ENCODE data around the gene PFKM. TPM values are rescaled to one million over a fixed set of nuclear protein-coding genes. Genes with fewer than 3 reads are reported as not detected.
"Not testable (repeated sequence)": the region's sequence is repeated elsewhere in the genome, so short reads cannot be mapped to it uniquely, and the experiment has no call there.

PFKM gene
- total RNA-seq, 1 experiment from 2014 or later, result 92.4 TPM

- Histone ChIP-seq H4K20me1 (ENCODE audit: control insufficient read depth, insufficient read depth, insufficient read length) (no peaks in the 10 kb centered on the region), H4K91ac (ENCODE audit: insufficient read length, low read depth, low read length) (no peak overlapping the region), H2AK5ac (ENCODE audit: insufficient read length, low read length) (no peak overlapping the region), H2BK120ac (ENCODE audit: low read depth, low read length, poor library complexity, severe bottlenecking) (no peak overlapping the region), H3K9ac (ENCODE audit: extremely low read depth, insufficient read length, low read length) (no peak overlapping the region), H3T11ph (ENCODE audit: low read length) (no peak overlapping the region), H3K79me2 (ENCODE audit: insufficient read depth, low read length) (no peaks in the 10 kb centered on the region), H3K14ac (ENCODE audit: insufficient read depth, low read length) (no peak overlapping the region), H3K18ac (ENCODE audit: insufficient read length, low read depth, low read length) (no peak overlapping the region), H3K27ac (ENCODE audit: insufficient read length, low read depth, low read length) (no peak overlapping the region), H4K5ac (ENCODE audit: insufficient read length, low read depth, low read length) (no peak overlapping the region), H2BK20ac (ENCODE audit: low read depth, low read length, poor library complexity, severe bottlenecking) (no peak overlapping the region), H3K27me3 (ENCODE audit: insufficient read depth, low read length) (no peaks in the 10 kb centered on the region), H3K56ac (ENCODE audit: insufficient read length, low read depth, low read length) (no peak overlapping the region), H3K4ac (ENCODE audit: low read depth, low read length) (no peak overlapping the region), H3K23ac (ENCODE audit: insufficient read length, low read depth, low read length) (no peak overlapping the region), H3K79me1 (ENCODE audit: insufficient read depth, low read depth, low read length, poor library complexity, severe bottlenecking) (no peaks in the 10 kb centered on the region), H2BK5ac (ENCODE audit: insufficient read length, low read length) (no peak overlapping the region), H3K4me2 (ENCODE audit: insufficient read depth, insufficient read length, low read length) (no peak overlapping the region), H3K23me2 (ENCODE audit: insufficient read length, low read depth, low read length, poor library complexity, severe bottlenecking) (peaks cover 6% of the 10 kb centered on the region), H4K8ac (replicated peaks; ENCODE audit: insufficient read length, low read depth, low read length) (no peak overlapping the region), H2BK12ac (ENCODE audit: insufficient read length, low read depth, low read length) (no peak overlapping the region), H2AFZ (ENCODE audit: low read length) (no peak overlapping the region), H2BK15ac (ENCODE audit: low read depth, low read length) (no peak overlapping the region), H3K4me1 (ENCODE audit: insufficient read depth, low read length) (peaks cover 4% of the 10 kb centered on the region; the same call in 1 of the 2 replicates), H3K9me3 (ENCODE audit: control insufficient read depth, low read depth, low read length) (no peaks in the 10 kb centered on the region)
- Mint-ChIP-seq H3K27ac (no peak overlapping the region), H3K4me1 (peaks cover 6 to 7% of the 10 kb centered on the region in 2 experiments), H3K36me3 (ENCODE audit: insufficient read depth in 1 of 3, low read depth in 3 of 3) (no peaks in the 10 kb centered on the region; a peak in 1 of 7 replicates), H3K9me3 (peaks cover 10 to 15% of the 10 kb centered on the region in 2 experiments), H3K27me3 (ENCODE audit: low read depth) (peaks cover 34% of the 10 kb centered on the region), H3K4me3 (no peak overlapping the region)
- no peak for DNase-seq
- no CpG with 5 or more reads among the region's 1 CpG for WGBS (ENCODE audit: extremely low coverage, insufficient read length, low lambda C conversion rate)
- no peak for TF ChIP-seq CTCF (conservative IDR thresholded peaks at IDR 0.05)
Measured at GRCh38 chr12:48110691-48111311, 8.4 kb upstream of the PFKM start.

GRCh38 chr12:48111312-48111693 is 7.9 kb upstream of the PFKM start:
- not testable (repeated sequence) for H4K20me1 ChIP-seq (ENCODE audit: control insufficient read depth, insufficient read depth, insufficient read length); H2BK12ac ChIP-seq (ENCODE audit: insufficient read length, low read depth, low read length); H3K18ac ChIP-seq (ENCODE audit: insufficient read length, low read depth, low read length); H2AK5ac ChIP-seq (ENCODE audit: insufficient read length, low read length); H3K9me3 ChIP-seq (ENCODE audit: control insufficient read depth, low read depth, low read length); H3K4me2 ChIP-seq (ENCODE audit: insufficient read depth, insufficient read length, low read length); H3K56ac ChIP-seq (ENCODE audit: insufficient read length, low read depth, low read length); H3K23ac ChIP-seq (ENCODE audit: insufficient read length, low read depth, low read length); H2BK20ac ChIP-seq (ENCODE audit: low read depth, low read length, poor library complexity, severe bottlenecking); H3K36me3 Mint-ChIP-seq (ENCODE audit: insufficient read depth in 1 of 3, low read depth in 3 of 3); H2AFZ ChIP-seq (ENCODE audit: low read length); H3K27me3 ChIP-seq (ENCODE audit: insufficient read depth, low read length); H4K91ac ChIP-seq (ENCODE audit: insufficient read length, low read depth, low read length); H4K8ac ChIP-seq (replicated peaks; ENCODE audit: insufficient read length, low read depth, low read length); H3K79me1 ChIP-seq (ENCODE audit: insufficient read depth, low read depth, low read length, poor library complexity, severe bottlenecking); H2BK5ac ChIP-seq (ENCODE audit: insufficient read length, low read length); H3K9ac ChIP-seq (ENCODE audit: extremely low read depth, insufficient read length, low read length); H2BK15ac ChIP-seq (ENCODE audit: low read depth, low read length); H3K4me3 Mint-ChIP-seq; H3K79me2 ChIP-seq (ENCODE audit: insufficient read depth, low read length); H3K4me1 Mint-ChIP-seq; DNase-seq; H3K23me2 ChIP-seq (ENCODE audit: insufficient read length, low read depth, low read length, poor library complexity, severe bottlenecking); H3K14ac ChIP-seq (ENCODE audit: insufficient read depth, low read length); H3K4me1 ChIP-seq (ENCODE audit: insufficient read depth, low read length); H3T11ph ChIP-seq (ENCODE audit: low read length); H4K5ac ChIP-seq (ENCODE audit: insufficient read length, low read depth, low read length); H2BK120ac ChIP-seq (ENCODE audit: low read depth, low read length, poor library complexity, severe bottlenecking); H3K4ac ChIP-seq (ENCODE audit: low read depth, low read length); H3K27ac Mint-ChIP-seq; H3K27ac ChIP-seq (ENCODE audit: insufficient read length, low read depth, low read length)
- peaks cover 10 to 15% of the 10 kb centered on the region in 2 experiments for H3K9me3 Mint-ChIP-seq
- no CpG with 5 or more reads among the region's 5 CpGs for WGBS (ENCODE audit: extremely low coverage, insufficient read length, low lambda C conversion rate)
- peaks cover 34% of the 10 kb centered on the region for H3K27me3 Mint-ChIP-seq (ENCODE audit: low read depth)
